A549 (cell line): Measurements from ENCODE around the gene RASA3. TPM values are rescaled to one million over a fixed set of nuclear protein-coding genes. Genes with fewer than 3 reads are reported as not detected.

Experiments used
- ATAC-seq, 2 experiments: fragments of 200-7000 bp in 1 of 2; fragments of >200 bp in 1 of 2; cut with Nextera tagmentation in 1 of 2; cut with Tn5 transposase in 1 of 2; 3 replicates each; pipeline versions ENCODE4 v1.8.0 to v1.9.1; 2018 to 2020; ENCODE audit warnings: mild to moderate bottlenecking in 1 of 2, moderate library complexity in 1 of 2
- CTCF ChIA-PET: fragments of 300-600 bp; sonication (Branson Sonifier 250); formaldehyde crosslinking; extraction: SDS; loops from one replicate; lab custom pipeline; 2021; ENCODE audit warnings: antibody characterized with exemption, inconsistent platforms; lab: Yijun Ruan, JAX
- POLR2A ChIA-PET: fragments of 350-600 bp; formaldehyde crosslinking; extraction: SDS; loops from one replicate; lab custom pipeline; 2021; ENCODE audit warnings: antibody characterized with exemption, inconsistent platforms; lab: Yijun Ruan, JAX
- DNase-seq, 2 experiments: peaks; one replicate each; pipeline versions ENCODE4 v3.0.0 to v3.0.0-alpha.2; 2011 to 2016; ENCODE audit warnings: low read depth in 1 of 2, low spot score in 1 of 2
- FAIRE-seq: peaks from 2 replicates; lab custom pipeline; 2011; peaks lifted over from hg19 to GRCh38; lab: Jason Lieb, UNC
- H3K27ac ChIP-seq, 2 experiments: fragments of >200 bp; sonication (Bioruptor Twin); formaldehyde crosslinking; 3 replicates each; pipeline ENCODE4 v1.5.1; 2016 to 2017
- H3K4me1 ChIP-seq: fragments of >200 bp; sonication (Bioruptor Twin); formaldehyde crosslinking; 3 replicates; pipeline ENCODE4 v1.6.1; 2016
- H3K4me2 ChIP-seq: fragments of >200 bp; sonication (Bioruptor Twin); formaldehyde crosslinking; 3 replicates; pipeline ENCODE4 v1.6.1; 2016
- H3K4me3 ChIP-seq: fragments of >200 bp; sonication (Bioruptor Twin); formaldehyde crosslinking; 3 replicates; pipeline ENCODE4 v1.5.1; 2016
- H3K9me3 ChIP-seq: fragments of >200 bp; sonication (Bioruptor Twin); formaldehyde crosslinking; 3 replicates; pipeline ENCODE4 v1.6.1; 2016
- CBX2 ChIP-seq: fragments of 200-600 bp; sonication (generic); IDR thresholded peaks from 2 replicates; pipeline ENCODE4 v1.6.1; 2016; ENCODE audit warnings: low read depth, mild to moderate bottlenecking, borderline replicate concordance
- CEBPB ChIP-seq, 2 experiments: fragments of >200 bp in 1 of 2; sonication (Bioruptor Twin) in 1 of 2; formaldehyde crosslinking in 1 of 2; IDR thresholded peaks; 2 replicates each; pipeline ENCODE4 v1.6.1; 2012 to 2016
- EHF ChIP-seq: fragments of 250-450 bp; sonication (Bioruptor Pico); IDR thresholded peaks from 2 replicates; pipeline ENCODE4 v1.5.0; 2020; ENCODE audit warnings: mild to moderate bottlenecking
- HEYL ChIP-seq: fragments of 250-450 bp; sonication (Bioruptor Pico); IDR thresholded peaks from 2 replicates; pipeline ENCODE4 v1.8.0; 2021; ENCODE audit warnings: mild to moderate bottlenecking, moderate library complexity
- HOXB5 ChIP-seq: fragments of 250-450 bp; sonication (Bioruptor Pico); IDR thresholded peaks from 2 replicates; pipeline ENCODE4 v1.5.0; 2020; ENCODE audit warnings: mild to moderate bottlenecking, moderate library complexity
- MAZ ChIP-seq: fragments of 150-350 bp; IDR thresholded peaks from 2 replicates; pipeline ENCODE4 v1.6.1; 2014; ENCODE audit warnings: antibody characterized with exemption, low read depth, low read length, borderline replicate concordance
- MYC ChIP-seq: IDR thresholded peaks from 2 replicates; pipeline ENCODE4 v1.6.1; 2012; ENCODE audit warnings: mild to moderate bottlenecking, inconsistent platforms, low read length, improper control_type of control experiment, borderline replicate concordance
- NPAS2 ChIP-seq: fragments of 250-450 bp; sonication (Bioruptor Pico); IDR thresholded peaks from 2 replicates; pipeline ENCODE4 v1.8.0; 2022; ENCODE audit warnings: mild to moderate bottlenecking, moderate library complexity, borderline replicate concordance
- NR3C1 ChIP-seq: fragments of >200 bp; sonication (Bioruptor Twin); formaldehyde crosslinking; IDR thresholded peaks from 3 replicates; pipeline ENCODE4 v1.6.1; 2017
- POLR2A ChIP-seq: IDR thresholded peaks from 2 replicates; pipeline ENCODE4 v1.6.1; 2012; ENCODE audit warnings: mild to moderate bottlenecking, low read length
- RAD21 ChIP-seq, 2 experiments: fragments of >200 bp in 1 of 2; sonication (Bioruptor Twin) in 1 of 2; formaldehyde crosslinking in 1 of 2; IDR thresholded peaks in 1 of 2; conservative IDR thresholded peaks in 1 of 2; 2 replicates in 1 of 2; 3 replicates in 1 of 2; pipeline ENCODE4 v1.6.1; 2012 to 2018; ENCODE audit warnings: inconsistent platforms in 1 of 2
- RARB ChIP-seq: fragments of 250-450 bp; sonication (Bioruptor Pico); IDR thresholded peaks from 2 replicates; pipeline ENCODE4 v1.8.0; 2021; ENCODE audit warnings: mild to moderate bottlenecking, moderate library complexity
- RCOR1 ChIP-seq: fragments of 150-350 bp; IDR thresholded peaks from 2 replicates; pipeline ENCODE4 v1.6.1; 2014; ENCODE audit warnings: antibody characterized with exemption, low read length, low read depth
- RFX5 ChIP-seq: fragments of 450-650 bp; IDR thresholded peaks from 2 replicates; pipeline ENCODE4 v1.7.1; 2014; ENCODE audit warnings: antibody characterized with exemption, mild to moderate bottlenecking, moderate library complexity
- SMC3 ChIP-seq: fragments of >200 bp; sonication (Bioruptor Twin); formaldehyde crosslinking; IDR thresholded peaks from 3 replicates; pipeline ENCODE4 v1.6.1; 2018; ENCODE audit warnings: inconsistent platforms
- TP53 ChIP-seq: fragments of 250-450 bp; sonication (Bioruptor Pico); IDR thresholded peaks from 2 replicates; pipeline ENCODE4 v1.5.0; 2021; ENCODE audit warnings: mild to moderate bottlenecking, moderate library complexity
- ZFP36 ChIP-seq: fragments of 450-650 bp; IDR thresholded peaks from 2 replicates; pipeline ENCODE4 v1.6.1; 2014; ENCODE audit warnings: borderline replicate concordance; ENCODE audit not compliant: partially characterized antibody
- WGBS: methylation state at CpG from one replicate; pipeline ENCODE4 v1.1.6; 2017; ENCODE audit errors: missing lambda C conversion rate; 5-methylcytosine and 5-hydroxymethylcytosine counted together
- polyA plus RNA-seq, 4 experiments: library from polyadenylated mRNA; depleted of rRNA in 3 of 4; stranded (reverse); fragments of >200 nt; fragmentation: RNase III in 1 of 4; extraction: RNeasy Plus Mini Kit Qiagen cat#74134 plus additional on column Dnase treatment in 1 of 4; gene quantifications; 2 replicates in 3 of 4; 3 replicates in 1 of 4; pipeline ENCODE4 v1.2.3, GENCODE V29; 2011 to 2017
- TF ChIP-seq, protein P1 (sequence below): fragments of >200 bp; sonication (Bioruptor Twin); formaldehyde crosslinking; IDR thresholded peaks from 3 replicates; pipeline ENCODE4 v1.5.1; 2016
- TF ChIP-seq, protein P2 (sequence below): fragments of 250-450 bp; sonication (Bioruptor Pico); IDR thresholded peaks from 2 replicates; pipeline ENCODE4 v1.5.0; 2020; ENCODE audit warnings: low read depth, mild to moderate bottlenecking, moderate library complexity
- TF ChIP-seq, protein P3 (sequence below): fragments of >200 bp; sonication (Bioruptor Twin); formaldehyde crosslinking; IDR thresholded peaks from 2 replicates; pipeline ENCODE4 v1.6.1; 2016
- TF ChIP-seq, protein P4 (sequence below): IDR thresholded peaks from 2 replicates; pipeline ENCODE4 v1.6.1; 2012; ENCODE audit warnings: low read depth, borderline replicate concordance
- TF ChIP-seq, protein P5 (sequence below): fragments of >200 bp; sonication (Bioruptor Twin); formaldehyde crosslinking; IDR thresholded peaks from 3 replicates; pipeline ENCODE4 v1.6.1; 2016
- TF ChIP-seq, protein P6 (sequence below): fragments of 450-650 bp; IDR thresholded peaks from 2 replicates; pipeline ENCODE4 v1.6.1; 2014; ENCODE audit warnings: antibody characterized with exemption

RASA3 gene
- polyA plus RNA-seq, 2 of the 4 experiments (the other 2 are of a cell fraction): 4.3 to 7.6 TPM

DNA sequence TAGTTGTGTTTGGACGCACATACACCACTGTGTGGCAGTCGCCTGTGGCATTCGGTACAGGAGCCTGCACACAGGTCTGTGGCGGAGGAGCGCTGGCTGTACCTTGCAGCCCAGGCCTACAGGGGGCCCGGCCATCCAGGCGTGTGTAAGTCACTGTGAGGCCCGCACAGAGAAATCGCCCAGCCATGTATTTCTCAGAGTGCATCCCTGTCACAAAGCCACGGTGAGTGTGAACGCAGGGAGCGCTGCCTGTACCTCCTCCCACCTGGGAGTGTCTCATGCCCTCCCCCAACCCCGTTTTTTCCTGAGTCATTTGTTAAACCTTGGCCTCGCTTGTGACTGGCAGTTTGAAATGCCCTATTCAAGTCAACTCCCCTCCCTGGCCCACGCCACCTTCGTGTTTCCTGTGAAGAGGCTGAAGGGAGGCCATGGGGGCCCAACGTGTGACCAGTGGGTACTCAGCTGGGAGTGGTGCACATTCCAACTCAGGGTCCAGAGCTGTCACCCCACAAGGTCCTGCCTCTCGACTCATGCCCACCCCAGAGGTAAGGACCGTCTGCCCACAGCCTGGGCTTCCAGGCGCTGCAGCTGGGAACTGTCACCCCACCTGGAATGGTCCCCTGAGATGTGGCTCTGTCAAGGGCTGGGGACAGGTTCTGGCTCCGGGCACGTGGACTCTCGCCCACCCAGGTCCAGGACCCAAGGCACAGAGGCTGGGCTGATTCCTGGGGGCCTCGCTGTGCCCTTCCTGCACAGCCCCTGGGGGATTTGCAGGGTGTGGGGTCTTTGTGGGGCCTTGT lies 11.6 kb upstream of the RASA3 start:
- TF ChIP-seq SMC3: 0 out of 3 replicates have a peak, but pooled peaks have one; percentile 16
- TF ChIP-seq, protein P1, sequence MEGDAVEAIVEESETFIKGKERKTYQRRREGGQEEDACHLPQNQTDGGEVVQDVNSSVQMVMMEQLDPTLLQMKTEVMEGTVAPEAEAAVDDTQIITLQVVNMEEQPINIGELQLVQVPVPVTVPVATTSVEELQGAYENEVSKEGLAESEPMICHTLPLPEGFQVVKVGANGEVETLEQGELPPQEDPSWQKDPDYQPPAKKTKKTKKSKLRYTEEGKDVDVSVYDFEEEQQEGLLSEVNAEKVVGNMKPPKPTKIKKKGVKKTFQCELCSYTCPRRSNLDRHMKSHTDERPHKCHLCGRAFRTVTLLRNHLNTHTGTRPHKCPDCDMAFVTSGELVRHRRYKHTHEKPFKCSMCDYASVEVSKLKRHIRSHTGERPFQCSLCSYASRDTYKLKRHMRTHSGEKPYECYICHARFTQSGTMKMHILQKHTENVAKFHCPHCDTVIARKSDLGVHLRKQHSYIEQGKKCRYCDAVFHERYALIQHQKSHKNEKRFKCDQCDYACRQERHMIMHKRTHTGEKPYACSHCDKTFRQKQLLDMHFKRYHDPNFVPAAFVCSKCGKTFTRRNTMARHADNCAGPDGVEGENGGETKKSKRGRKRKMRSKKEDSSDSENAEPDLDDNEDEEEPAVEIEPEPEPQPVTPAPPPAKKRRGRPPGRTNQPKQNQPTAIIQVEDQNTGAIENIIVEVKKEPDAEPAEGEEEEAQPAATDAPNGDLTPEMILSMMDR: peak; percentile 14; the same call in 1 of the 3 replicates
- no peak for TF ChIP-seq MYC
- peak in 1 of 2 experiments; percentile 19; a peak in 3 of 5 replicates for TF ChIP-seq RAD21 (conservative IDR thresholded peaks at IDR 0.05 in 1 of 2, IDR thresholded peaks at IDR 0.05 in 1 of 2)
- TF ChIP-seq, protein P2, sequence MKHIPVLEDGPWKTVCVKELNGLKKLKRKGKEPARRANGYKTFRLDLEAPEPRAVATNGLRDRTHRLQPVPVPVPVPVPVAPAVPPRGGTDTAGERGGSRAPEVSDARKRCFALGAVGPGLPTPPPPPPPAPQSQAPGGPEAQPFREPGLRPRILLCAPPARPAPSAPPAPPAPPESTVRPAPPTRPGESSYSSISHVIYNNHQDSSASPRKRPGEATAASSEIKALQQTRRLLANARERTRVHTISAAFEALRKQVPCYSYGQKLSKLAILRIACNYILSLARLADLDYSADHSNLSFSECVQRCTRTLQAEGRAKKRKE (CRISPR knock-in tag): no peak
- TF ChIP-seq, all 56 proteins: peak for 3
- WGBS: 43% methylated on average over 8 of the region's 24 CpGs
- ChIA-PET CTCF (interaction anchor here (0.7 to 1.1 kb wide), 5 partner anchors 13 to 82 kb away, joined by 3 to 4 read pairs (median 3); no protein-coding TSS in a partner anchor), POLR2A (no interaction called here)
- FAIRE-seq (no peak), ATAC-seq (peak; percentile 96 to 99), DNase-seq (peak; percentile 60 to 76)
- H3K4me3 ChIP-seq: no peak overlapping the region
- peaks cover 7% of the 10 kb centered on the region for H3K4me1 ChIP-seq
- peak overlapping the region; percentile 4 to 77; a peak in 4 of 6 replicates for H3K27ac ChIP-seq
- no peaks in the 10 kb centered on the region for H3K9me3 ChIP-seq
- peak overlapping the region; percentile 25; the same call in 1 of the 3 replicates for H3K4me2 ChIP-seq

DNA sequence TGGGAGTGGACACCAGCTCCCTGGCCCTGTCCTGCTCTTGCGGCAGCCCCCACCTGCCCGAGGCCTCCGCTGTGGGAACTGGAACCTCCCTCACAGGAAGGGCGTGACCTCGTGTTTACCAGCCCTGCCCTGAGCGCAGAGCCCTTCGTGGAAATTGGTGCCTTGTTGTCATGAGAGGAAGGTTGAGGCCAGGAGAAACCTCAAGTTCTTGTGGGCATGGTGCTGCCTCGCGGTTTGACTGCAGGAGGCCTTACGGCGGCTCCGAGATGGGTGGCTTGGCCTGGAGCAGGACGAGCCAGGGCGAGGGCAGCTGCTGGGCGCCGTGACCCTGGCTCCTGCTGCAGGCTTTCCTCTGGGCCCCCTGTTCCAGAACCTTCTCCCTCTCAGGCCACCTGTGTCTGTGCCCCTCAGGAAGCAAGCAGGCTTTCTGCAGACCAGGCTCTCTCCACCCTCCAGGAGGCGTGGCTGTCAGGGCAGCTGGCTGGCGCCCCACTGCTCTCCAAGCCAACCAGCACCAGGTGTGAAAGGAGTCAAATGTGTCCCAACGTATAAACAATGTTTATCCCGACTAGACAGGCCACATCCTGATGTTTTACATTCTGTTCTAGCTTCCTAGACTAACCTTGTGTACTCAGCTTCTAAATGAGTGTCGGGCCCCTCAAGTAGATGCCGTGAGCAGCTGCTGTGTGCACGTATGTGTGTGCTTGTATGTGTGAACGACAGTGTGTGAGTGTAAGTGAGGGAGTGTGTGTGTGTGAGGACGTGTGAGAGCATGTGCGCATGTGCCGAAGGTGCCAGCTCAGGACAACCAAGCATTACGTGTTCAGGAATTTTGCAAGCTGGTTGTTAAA lies 10.4 kb upstream of the RASA3 start:
- ATAC-seq: no peak
- Histone ChIP-seq H3K4me1 (peaks cover 7% of the 10 kb centered on the region), H3K9me3 (no peaks in the 10 kb centered on the region)
- DNase-seq: no peak
- no peak for FAIRE-seq
- CTCF ChIA-PET: interaction anchor here (1.0 to 1.6 kb wide), 3 partner anchors 19 to 74 kb away, joined by 3 to 5 read pairs (median 3); no protein-coding TSS in a partner anchor
- TF ChIP-seq, protein P2 (CRISPR knock-in tag): no peak
- TF ChIP-seq NR3C1 (no peak), RARB (CRISPR knock-in tag) (no peak), TP53 (CRISPR knock-in tag) (no peak), MYC (no peak), HEYL (no peak), EHF (CRISPR knock-in tag) (no peak), NPAS2 (CRISPR knock-in tag) (no peak), RCOR1 (no peak), ZFP36 (no peak), RFX5 (no peak), MAZ (no peak), HOXB5 (CRISPR knock-in tag) (no peak), CEBPB (IDR thresholded peaks at IDR 0.05) (no peak), CBX2 (no peak), POLR2A (no peak)
- TF ChIP-seq, protein P3, sequence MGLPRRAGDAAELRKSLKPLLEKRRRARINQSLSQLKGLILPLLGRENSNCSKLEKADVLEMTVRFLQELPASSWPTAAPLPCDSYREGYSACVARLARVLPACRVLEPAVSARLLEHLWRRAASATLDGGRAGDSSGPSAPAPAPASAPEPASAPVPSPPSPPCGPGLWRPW: no peak
- TF ChIP-seq, protein P4, sequence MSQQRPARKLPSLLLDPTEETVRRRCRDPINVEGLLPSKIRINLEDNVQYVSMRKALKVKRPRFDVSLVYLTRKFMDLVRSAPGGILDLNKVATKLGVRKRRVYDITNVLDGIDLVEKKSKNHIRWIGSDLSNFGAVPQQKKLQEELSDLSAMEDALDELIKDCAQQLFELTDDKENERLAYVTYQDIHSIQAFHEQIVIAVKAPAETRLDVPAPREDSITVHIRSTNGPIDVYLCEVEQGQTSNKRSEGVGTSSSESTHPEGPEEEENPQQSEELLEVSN: no peak
- TF ChIP-seq, protein P5, sequence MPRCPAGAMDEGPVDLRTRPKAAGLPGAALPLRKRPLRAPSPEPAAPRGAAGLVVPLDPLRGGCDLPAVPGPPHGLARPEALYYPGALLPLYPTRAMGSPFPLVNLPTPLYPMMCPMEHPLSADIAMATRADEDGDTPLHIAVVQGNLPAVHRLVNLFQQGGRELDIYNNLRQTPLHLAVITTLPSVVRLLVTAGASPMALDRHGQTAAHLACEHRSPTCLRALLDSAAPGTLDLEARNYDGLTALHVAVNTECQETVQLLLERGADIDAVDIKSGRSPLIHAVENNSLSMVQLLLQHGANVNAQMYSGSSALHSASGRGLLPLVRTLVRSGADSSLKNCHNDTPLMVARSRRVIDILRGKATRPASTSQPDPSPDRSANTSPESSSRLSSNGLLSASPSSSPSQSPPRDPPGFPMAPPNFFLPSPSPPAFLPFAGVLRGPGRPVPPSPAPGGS: no peak
- TF ChIP-seq, protein P6, sequence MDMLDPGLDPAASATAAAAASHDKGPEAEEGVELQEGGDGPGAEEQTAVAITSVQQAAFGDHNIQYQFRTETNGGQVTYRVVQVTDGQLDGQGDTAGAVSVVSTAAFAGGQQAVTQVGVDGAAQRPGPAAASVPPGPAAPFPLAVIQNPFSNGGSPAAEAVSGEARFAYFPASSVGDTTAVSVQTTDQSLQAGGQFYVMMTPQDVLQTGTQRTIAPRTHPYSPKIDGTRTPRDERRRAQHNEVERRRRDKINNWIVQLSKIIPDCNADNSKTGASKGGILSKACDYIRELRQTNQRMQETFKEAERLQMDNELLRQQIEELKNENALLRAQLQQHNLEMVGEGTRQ: no peak
- TF ChIP-seq, all 56 proteins: peak for 0
- Histone ChIP-seq H3K27ac (peak overlapping the region in 1 of 2 experiments; percentile 18; a peak in 1 of 6 replicates), H3K4me3 (no peak overlapping the region), H3K4me2 (no peak overlapping the region)
- WGBS: 73% methylated on average over 21 of the region's 28 CpGs
- POLR2A ChIA-PET: interaction anchor here (0.6 kb wide), 1 partner anchor 44 kb away, joined by 3 read pairs; no protein-coding TSS in a partner anchor
